ENCODE measurements around the gene CDYL.

The CDYL gene

DNA sequence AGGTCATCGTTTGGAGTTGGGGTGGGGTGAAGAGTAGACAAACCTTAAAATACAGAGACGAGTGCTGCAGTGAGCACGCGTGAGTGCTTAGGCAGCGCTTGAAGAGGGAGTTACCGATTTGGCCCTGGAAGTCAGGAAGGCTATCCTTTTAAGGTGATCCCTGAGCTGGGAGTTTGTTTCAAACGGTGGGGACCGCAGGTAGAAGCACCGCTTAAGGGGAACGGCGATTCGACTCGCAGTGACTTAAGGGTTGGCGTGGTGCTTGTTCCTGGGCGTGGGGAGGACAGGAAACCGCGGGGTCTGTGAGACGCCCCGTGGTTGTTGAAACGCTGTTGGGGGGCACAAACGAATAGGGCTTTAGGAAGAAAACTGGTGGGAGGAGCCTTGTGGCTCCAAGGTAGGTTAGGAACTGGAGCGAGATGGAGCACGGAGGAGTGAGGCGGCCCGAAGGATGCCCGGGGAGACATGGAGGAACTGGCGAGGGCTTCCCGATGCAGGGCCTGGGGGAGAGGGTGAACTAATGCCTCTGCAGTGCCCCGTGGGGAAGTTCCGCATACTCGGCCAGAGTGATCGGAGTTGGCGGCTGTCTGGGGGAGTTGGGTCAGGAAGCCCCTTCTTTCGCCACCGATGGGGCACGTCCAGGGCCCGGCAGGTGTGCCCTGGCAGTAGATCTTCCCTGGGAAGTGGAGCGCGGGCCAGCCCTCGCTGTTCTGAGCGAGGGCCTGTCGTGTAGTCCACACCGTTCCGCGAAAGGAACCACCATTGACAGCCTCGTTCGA is 1.3 kb upstream of the CDYL start:
- Histone ChIP-seq H3K4me3 (ENCODE audit: low read depth, low read length) (no peak overlapping the region), H3K36me3 (no peaks in the 10 kb centered on the region), H3K27me3 (peaks cover 39% of the 10 kb centered on the region), H3K4me1 (no peaks in the 10 kb centered on the region), H3K9me3 (no peaks in the 10 kb centered on the region)
- TF ChIP-seq, protein P1, sequence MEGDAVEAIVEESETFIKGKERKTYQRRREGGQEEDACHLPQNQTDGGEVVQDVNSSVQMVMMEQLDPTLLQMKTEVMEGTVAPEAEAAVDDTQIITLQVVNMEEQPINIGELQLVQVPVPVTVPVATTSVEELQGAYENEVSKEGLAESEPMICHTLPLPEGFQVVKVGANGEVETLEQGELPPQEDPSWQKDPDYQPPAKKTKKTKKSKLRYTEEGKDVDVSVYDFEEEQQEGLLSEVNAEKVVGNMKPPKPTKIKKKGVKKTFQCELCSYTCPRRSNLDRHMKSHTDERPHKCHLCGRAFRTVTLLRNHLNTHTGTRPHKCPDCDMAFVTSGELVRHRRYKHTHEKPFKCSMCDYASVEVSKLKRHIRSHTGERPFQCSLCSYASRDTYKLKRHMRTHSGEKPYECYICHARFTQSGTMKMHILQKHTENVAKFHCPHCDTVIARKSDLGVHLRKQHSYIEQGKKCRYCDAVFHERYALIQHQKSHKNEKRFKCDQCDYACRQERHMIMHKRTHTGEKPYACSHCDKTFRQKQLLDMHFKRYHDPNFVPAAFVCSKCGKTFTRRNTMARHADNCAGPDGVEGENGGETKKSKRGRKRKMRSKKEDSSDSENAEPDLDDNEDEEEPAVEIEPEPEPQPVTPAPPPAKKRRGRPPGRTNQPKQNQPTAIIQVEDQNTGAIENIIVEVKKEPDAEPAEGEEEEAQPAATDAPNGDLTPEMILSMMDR (IDR thresholded peaks at IDR 0.05; ENCODE audit: low read depth, low read length) = no peak
- no peak for DNase-seq

DNA sequence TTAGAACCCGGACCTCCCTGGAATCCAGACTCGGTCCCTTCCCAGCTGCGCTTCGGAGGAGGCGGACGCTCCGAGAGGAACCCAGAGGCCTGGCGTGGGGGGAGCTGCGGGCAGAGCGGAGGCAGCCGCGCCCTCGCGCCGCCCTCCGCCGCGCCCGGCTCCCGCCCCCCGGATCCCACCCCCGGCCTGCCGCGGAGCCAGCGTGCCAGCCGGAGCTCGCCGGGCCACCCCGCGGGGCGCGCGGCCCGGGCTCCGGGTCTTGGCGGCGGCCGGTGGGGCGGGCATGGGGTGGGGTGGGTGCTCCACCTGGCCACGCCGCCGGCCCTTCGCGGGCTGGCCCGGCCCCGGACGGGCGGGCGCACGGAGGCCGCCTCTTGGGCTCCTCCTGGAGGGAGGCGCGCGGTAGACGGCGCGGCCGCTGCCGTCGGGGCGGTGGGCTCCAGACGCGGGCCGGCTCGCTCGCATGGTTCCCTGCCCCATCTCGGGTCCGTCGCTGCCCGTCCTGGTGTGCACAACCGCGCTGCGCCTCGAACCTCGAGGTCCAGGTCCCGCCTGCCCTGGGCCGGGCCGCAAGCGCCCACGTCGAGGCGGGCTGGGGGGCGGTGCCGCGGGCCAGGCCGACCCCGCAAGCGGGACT is 592 bp upstream of the CDYL start:
- no peaks in the 10 kb centered on the region for H3K36me3 ChIP-seq
- TF ChIP-seq, protein P1 (IDR thresholded peaks at IDR 0.05; ENCODE audit: low read depth, low read length) = no peak
- H3K4me3 ChIP-seq (ENCODE audit: low read depth, low read length) = peak overlapping the region; percentile 29; the same call in 1 of the 2 replicates
- H3K27me3 ChIP-seq = peaks cover 39% of the 10 kb centered on the region
- H3K9me3 ChIP-seq = no peaks in the 10 kb centered on the region
- DNase-seq = peak; percentile 60
- no peaks in the 10 kb centered on the region for H3K4me1 ChIP-seq

DNA sequence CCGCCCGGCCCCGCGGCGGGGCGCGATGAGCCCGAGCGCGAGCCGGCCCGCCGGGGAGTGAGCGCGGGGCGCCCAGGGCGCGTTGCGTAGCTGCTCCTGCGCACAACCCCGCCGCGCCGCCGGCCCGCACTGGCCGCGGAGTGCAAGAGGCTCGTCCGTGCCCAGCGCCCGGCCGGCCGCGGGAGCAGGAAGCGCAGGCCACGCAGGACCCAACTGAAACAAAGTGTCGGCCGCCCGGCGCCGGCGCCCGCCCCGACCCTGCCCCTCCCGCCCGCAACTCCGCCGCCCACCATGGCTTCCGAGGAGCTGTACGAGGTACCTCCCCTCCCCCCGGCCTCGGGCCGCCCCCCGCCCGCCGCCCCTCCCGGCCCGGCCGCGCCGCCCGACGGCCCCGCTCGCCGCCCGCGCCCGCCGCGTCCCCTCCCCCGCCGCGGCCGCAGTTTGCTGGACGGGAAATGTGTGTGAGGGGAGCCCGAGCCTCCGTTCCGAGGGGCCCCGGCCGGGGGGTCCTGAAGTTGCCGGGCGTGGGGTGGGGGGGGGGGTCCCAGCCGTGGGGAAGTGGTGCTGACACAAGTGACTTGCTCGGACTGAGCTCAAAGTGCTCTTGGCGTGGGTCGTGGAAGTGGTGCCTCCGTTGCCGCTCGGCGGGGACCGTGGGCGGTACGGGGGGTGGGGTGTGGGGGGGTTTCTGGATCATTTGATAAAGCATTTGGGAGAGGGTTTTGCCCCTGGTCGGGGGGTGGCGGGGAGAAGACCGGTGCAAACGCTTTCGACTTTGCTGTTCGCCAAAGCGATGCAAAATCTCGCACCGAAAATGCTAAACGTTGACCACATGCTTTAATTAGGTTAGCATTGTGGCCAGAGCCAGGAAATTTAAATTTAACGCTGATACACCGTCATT is 539 bp downstream of the CDYL start:
- DNase-seq = peak; percentile 66
- Histone ChIP-seq H3K9me3 (no peaks in the 10 kb centered on the region), H3K27me3 (peaks cover 32% of the 10 kb centered on the region)

DNA sequence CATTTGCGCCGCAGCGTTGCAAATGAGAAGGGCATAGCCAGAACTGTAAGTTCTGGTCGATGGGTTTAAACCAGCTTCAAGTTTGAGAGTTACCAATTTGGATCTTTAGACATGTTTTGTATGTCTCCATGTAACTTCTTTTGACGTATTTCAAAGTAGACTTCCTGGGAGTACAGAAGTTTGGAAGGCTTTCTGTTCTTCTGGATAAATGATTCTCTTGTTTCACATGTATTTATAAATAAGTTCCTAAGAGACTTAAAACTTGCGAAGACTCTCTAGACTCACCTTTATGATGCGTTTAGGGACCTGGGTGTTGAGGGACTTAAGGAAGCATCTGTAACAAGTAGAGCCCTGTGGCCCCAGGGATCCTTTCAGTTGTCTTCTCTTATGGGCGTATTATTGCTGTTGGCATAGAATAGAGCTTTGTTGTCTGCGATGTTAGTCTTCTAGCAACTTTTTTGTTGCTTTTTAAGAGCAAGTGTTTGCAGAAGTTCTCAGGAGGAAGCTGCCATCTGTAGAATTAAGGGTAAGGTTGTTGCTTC is 1.3 kb downstream of the CDYL start:
- Histone ChIP-seq H3K36me3 (no peaks in the 10 kb centered on the region), H3K27me3 (peaks cover 32% of the 10 kb centered on the region), H3K4me3 (ENCODE audit: low read depth, low read length) (peak overlapping the region; percentile 69), H3K4me1 (no peaks in the 10 kb centered on the region), H3K9me3 (no peaks in the 10 kb centered on the region)
- TF ChIP-seq, protein P1 (IDR thresholded peaks at IDR 0.05; ENCODE audit: low read depth, low read length) = no peak
- DNase-seq = no peak

More for the DNA sequence above, 539 bp downstream of the CDYL start:
- H3K36me3 ChIP-seq = no peaks in the 10 kb centered on the region
- no peaks in the 10 kb centered on the region for H3K4me1 ChIP-seq
- peak overlapping the region; percentile 69 for H3K4me3 ChIP-seq (ENCODE audit: low read depth, low read length)
- TF ChIP-seq, protein P1 (IDR thresholded peaks at IDR 0.05; ENCODE audit: low read depth, low read length) = no peak

DNA sequence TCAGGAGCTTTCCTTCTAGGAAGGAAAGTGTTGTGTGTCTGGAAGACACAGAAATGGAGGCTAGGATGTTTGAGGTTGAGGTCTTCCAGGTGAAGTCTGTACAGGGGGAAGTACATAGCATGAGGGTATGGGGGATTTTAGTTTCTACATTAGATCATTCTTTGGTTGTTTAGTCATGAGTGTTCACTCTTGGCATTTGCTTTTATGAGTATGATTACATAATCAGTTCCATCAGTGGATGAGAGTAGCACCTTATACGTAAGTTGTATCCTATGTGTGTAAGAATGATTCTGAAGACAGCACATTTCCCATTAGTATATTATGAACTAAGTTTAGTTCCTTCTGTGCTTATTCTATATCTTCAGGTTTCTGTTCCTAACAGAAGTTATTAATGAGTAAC is 1.9 kb downstream of the CDYL start:
- no peak for DNase-seq
- Histone ChIP-seq H3K4me1 (no peaks in the 10 kb centered on the region), H3K4me3 (ENCODE audit: low read depth, low read length) (no peak overlapping the region), H3K9me3 (no peaks in the 10 kb centered on the region), H3K27me3 (peaks cover 26% of the 10 kb centered on the region), H3K36me3 (no peaks in the 10 kb centered on the region)
- TF ChIP-seq, protein P1 (IDR thresholded peaks at IDR 0.05; ENCODE audit: low read depth, low read length) = no peak

Measured in BE2C (cell line).